HCT116 (cell line): Measurements from ENCODE around the gene CFAP47.

Experiments used
- CBX3 ChIP-seq: IDR thresholded peaks from 2 replicates; pipeline ENCODE4 v1.6.1; 2012; ENCODE audit warnings: low read depth
- CTCF ChIP-seq, 3 experiments: fragments of 200-600 bp in 1 of 3; sonication (generic) in 1 of 3; IDR thresholded peaks in 2 of 3; conservative IDR thresholded peaks in 1 of 3; 2 replicates each; pipeline ENCODE4 v1.5.1; 2012 to 2017; ENCODE audit warnings: low read depth in 2 of 3, low read length in 2 of 3, antibody characterized with exemption in 1 of 3, borderline replicate concordance in 1 of 3, control low read depth in 1 of 3, mild to moderate bottlenecking in 1 of 3, mixed read lengths in 1 of 3, mixed run types in 1 of 3, moderate library complexity in 1 of 3; ENCODE audit not compliant: insufficient read depth in 1 of 3
- EGR1 ChIP-seq: IDR thresholded peaks from 2 replicates; pipeline ENCODE4 v1.6.1; 2012; ENCODE audit warnings: low read depth
- EZH2 ChIP-seq: fragments of 200-600 bp; sonication (generic); IDR thresholded peaks from 2 replicates; pipeline ENCODE4 v1.6.1; 2017; ENCODE audit warnings: antibody characterized with exemption, mixed run types
- EZH2phosphoT487 ChIP-seq: fragments of 200-600 bp; IDR thresholded peaks from 2 replicates; pipeline ENCODE4 v1.6.1; 2018; ENCODE audit warnings: antibody characterized with exemption, borderline replicate concordance
- JUND ChIP-seq: IDR thresholded peaks from 2 replicates; pipeline ENCODE4 v1.6.1; 2012
- POLR2A ChIP-seq: IDR thresholded peaks from 2 replicates; pipeline ENCODE4 v1.7.0; 2011; ENCODE audit warnings: borderline replicate concordance; ENCODE audit not compliant: insufficient read depth, insufficient read length; ENCODE audit errors: extremely low read depth
- POLR2AphosphoS5 ChIP-seq: IDR thresholded peaks from 2 replicates; pipeline ENCODE4 v1.6.1; 2011; ENCODE audit warnings: mild to moderate bottlenecking, low read depth, low read length, moderate library complexity
- SP1 ChIP-seq: IDR thresholded peaks from 2 replicates; pipeline ENCODE4 v1.6.1; 2012; ENCODE audit warnings: low read depth
- YY1 ChIP-seq: IDR thresholded peaks from 2 replicates; pipeline ENCODE4 v1.6.1; 2011; ENCODE audit warnings: low read length, low read depth, moderate library complexity, mild to moderate bottlenecking; ENCODE audit not compliant: insufficient replicate concordance; ENCODE audit errors: extremely low read depth
- TF ChIP-seq, protein P1 (sequence below): IDR thresholded peaks from 2 replicates; pipeline ENCODE4 v1.6.1; 2011; ENCODE audit warnings: mild to moderate bottlenecking, low read length, moderate library complexity; ENCODE audit not compliant: insufficient replicate concordance; ENCODE audit errors: extremely low read depth
- TF ChIP-seq, protein P2 (sequence below): IDR thresholded peaks from 2 replicates; pipeline ENCODE4 v1.6.1; 2012; ENCODE audit warnings: low read depth

- TF ChIP-seq CTCF (IDR thresholded peaks at IDR 0.05 in 2 of 3, conservative IDR thresholded peaks at IDR 0.05 in 1 of 3; ENCODE audit: borderline replicate concordance in 1 of 3, insufficient read depth in 1 of 3, low read depth in 2 of 3, low read length in 2 of 3): no peak
- TF ChIP-seq POLR2AphosphoS5: no peak
- no peak for TF ChIP-seq POLR2A
- TF ChIP-seq, protein P1, sequence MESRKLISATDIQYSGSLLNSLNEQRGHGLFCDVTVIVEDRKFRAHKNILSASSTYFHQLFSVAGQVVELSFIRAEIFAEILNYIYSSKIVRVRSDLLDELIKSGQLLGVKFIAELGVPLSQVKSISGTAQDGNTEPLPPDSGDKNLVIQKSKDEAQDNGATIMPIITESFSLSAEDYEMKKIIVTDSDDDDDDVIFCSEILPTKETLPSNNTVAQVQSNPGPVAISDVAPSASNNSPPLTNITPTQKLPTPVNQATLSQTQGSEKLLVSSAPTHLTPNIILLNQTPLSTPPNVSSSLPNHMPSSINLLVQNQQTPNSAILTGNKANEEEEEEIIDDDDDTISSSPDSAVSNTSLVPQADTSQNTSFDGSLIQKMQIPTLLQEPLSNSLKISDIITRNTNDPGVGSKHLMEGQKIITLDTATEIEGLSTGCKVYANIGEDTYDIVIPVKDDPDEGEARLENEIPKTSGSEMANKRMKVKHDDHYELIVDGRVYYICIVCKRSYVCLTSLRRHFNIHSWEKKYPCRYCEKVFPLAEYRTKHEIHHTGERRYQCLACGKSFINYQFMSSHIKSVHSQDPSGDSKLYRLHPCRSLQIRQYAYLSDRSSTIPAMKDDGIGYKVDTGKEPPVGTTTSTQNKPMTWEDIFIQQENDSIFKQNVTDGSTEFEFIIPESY: no peak
- TF ChIP-seq EGR1: no peak
- no peak for TF ChIP-seq SP1
- TF ChIP-seq, protein P2, sequence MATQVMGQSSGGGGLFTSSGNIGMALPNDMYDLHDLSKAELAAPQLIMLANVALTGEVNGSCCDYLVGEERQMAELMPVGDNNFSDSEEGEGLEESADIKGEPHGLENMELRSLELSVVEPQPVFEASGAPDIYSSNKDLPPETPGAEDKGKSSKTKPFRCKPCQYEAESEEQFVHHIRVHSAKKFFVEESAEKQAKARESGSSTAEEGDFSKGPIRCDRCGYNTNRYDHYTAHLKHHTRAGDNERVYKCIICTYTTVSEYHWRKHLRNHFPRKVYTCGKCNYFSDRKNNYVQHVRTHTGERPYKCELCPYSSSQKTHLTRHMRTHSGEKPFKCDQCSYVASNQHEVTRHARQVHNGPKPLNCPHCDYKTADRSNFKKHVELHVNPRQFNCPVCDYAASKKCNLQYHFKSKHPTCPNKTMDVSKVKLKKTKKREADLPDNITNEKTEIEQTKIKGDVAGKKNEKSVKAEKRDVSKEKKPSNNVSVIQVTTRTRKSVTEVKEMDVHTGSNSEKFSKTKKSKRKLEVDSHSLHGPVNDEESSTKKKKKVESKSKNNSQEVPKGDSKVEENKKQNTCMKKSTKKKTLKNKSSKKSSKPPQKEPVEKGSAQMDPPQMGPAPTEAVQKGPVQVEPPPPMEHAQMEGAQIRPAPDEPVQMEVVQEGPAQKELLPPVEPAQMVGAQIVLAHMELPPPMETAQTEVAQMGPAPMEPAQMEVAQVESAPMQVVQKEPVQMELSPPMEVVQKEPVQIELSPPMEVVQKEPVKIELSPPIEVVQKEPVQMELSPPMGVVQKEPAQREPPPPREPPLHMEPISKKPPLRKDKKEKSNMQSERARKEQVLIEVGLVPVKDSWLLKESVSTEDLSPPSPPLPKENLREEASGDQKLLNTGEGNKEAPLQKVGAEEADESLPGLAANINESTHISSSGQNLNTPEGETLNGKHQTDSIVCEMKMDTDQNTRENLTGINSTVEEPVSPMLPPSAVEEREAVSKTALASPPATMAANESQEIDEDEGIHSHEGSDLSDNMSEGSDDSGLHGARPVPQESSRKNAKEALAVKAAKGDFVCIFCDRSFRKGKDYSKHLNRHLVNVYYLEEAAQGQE: no peak
- no peak for TF ChIP-seq YY1
- no peak for TF ChIP-seq EZH2
- no peak for TF ChIP-seq EZH2phosphoT487
- TF ChIP-seq CBX3: no peak
- TF ChIP-seq JUND: no peak
Measured at GRCh38 chrX:36310136-36310535, 390.6 kb downstream of the CFAP47 start.
